Spleen (tissue), 11 donors: ENCODE data around the gene PSMA6. TPM values are rescaled to one million over a fixed set of nuclear protein-coding genes. Genes with fewer than 3 reads are reported as not detected.

Experiments
- DNase-seq: peaks from one replicate; pipeline ENCODE4 v3.0.0-alpha.2; 2020
- H3K27ac ChIP-seq, 8 donors: fragments of 200-600 bp; sonication (generic) in 7 of 8; 1 replicate in 4 of 8; 2 replicates in 4 of 8; pipeline versions ENCODE4 v1.5.0 to v1.8.0; 2016 to 2021; ENCODE audit warnings: inconsistent platforms in 4 of 8, mild to moderate bottlenecking in 4 of 8, moderate library complexity in 1 of 8
- H3K27me3 ChIP-seq, 7 donors: fragments of 200-600 bp; sonication (generic) in 6 of 7; replicated peaks in 1 of 7; 1 replicate in 4 of 7; 2 replicates in 3 of 7; pipeline versions ENCODE4 v1.5.0 to v1.8.0; 2016 to 2021; ENCODE audit warnings: inconsistent platforms in 3 of 7, mild to moderate bottlenecking in 1 of 7
- H3K36me3 ChIP-seq, 6 donors: fragments of 200-600 bp; sonication (generic) in 5 of 6; 1 replicate in 4 of 6; 2 replicates in 2 of 6; pipeline versions ENCODE4 v1.5.0 to v1.8.0; 2016 to 2021; ENCODE audit warnings: inconsistent platforms in 2 of 6
- H3K4me1 ChIP-seq, 6 donors: fragments of 200-600 bp; sonication (generic) in 5 of 6; 1 replicate in 3 of 6; 2 replicates in 3 of 6; pipeline versions ENCODE4 v1.5.0 to v1.8.0; 2016 to 2021; ENCODE audit warnings: inconsistent platforms in 3 of 6
- H3K4me3 ChIP-seq, 8 donors: fragments of 200-600 bp; sonication (generic) in 7 of 8; 1 replicate in 4 of 8; 2 replicates in 4 of 8; pipeline versions ENCODE4 v1.5.0 to v1.8.0; 2016 to 2021; ENCODE audit warnings: inconsistent platforms in 4 of 8, mild to moderate bottlenecking in 4 of 8, moderate library complexity in 2 of 8
- H3K9me3 ChIP-seq, 8 donors: fragments of 200-600 bp; sonication (generic) in 7 of 8; 1 replicate in 4 of 8; 2 replicates in 4 of 8; pipeline versions ENCODE4 v1.5.0 to v1.8.0; 2016 to 2021; ENCODE audit warnings: inconsistent platforms in 4 of 8
- POLR2A ChIP-seq, 3 donors: fragments of 450-650 bp; IDR thresholded peaks; one replicate each; pipeline ENCODE4 v1.5.1; 2017; ENCODE audit warnings: antibody characterized with exemption in 3 of 3, mild to moderate bottlenecking in 1 of 3
- POLR2AphosphoS5 ChIP-seq, 3 donors: sonication (generic); formaldehyde crosslinking; IDR thresholded peaks; one replicate each; pipeline ENCODE4 v1.5.1; 2017; ENCODE audit warnings: antibody characterized with exemption in 3 of 3
- WGBS, 5 donors: extraction: QIAGEN DNeasy Blood & Tissue Kit in 3 of 5; methylation state at CpG; one replicate each; pipeline versions ENCODE4 v1.1.5 to v1.1.7; 2013 to 2018; 5-methylcytosine and 5-hydroxymethylcytosine counted together
- intact Hi-C: fragments of 100-400 bp; cut with DNase I; formaldehyde crosslinking; loops from one replicate; pipeline ENCODE4 v1.15.0; 2023; ENCODE audit warnings: low total_unique reads
- polyA plus RNA-seq, 3 donors: library from polyadenylated mRNA; stranded (reverse); fragments of 200-250 nt; gene quantifications; one replicate each; pipeline ENCODE4 v1.2.1, GENCODE V29; 2013
- total RNA-seq, 7 donors: library from RNA; depleted of rRNA in 3 of 7; stranded (reverse); fragments of >200 nt in 3 of 7; fragmentation: NEBNext Ultra II Directional in 4 of 7; extraction: Animal tissue kit (Norgen Biotek cat#: 25700) in 4 of 7; gene quantifications; one replicate each; pipeline versions ENCODE4 v1.1.0 to v1.2.1, GENCODE V29; 2016 to 2021
- TF ChIP-seq, protein P1 (sequence below), 11 experiments: fragments of 200-600 bp in 7 of 11; fragments of 450-650 bp in 4 of 11; sonication (generic) in 4 of 11; IDR thresholded peaks in 8 of 11; conservative IDR thresholded peaks in 3 of 11; 1 replicate in 7 of 11; 2 replicates in 4 of 11; pipeline versions ENCODE4 v1.4.0 to v1.8.0; 2016 to 2021; ENCODE audit warnings: antibody characterized with exemption in 11 of 11, inconsistent platforms in 4 of 11, mild to moderate bottlenecking in 1 of 11
- donor health status: healthy with polysubstance abuse.
- donor health status: DM: no; HTN: no; CAD: no; lungs with moderate emphysema.
- donor health status: DM: no; HTN: no; CAD: no.
- donor health status: Bipolar disorder and iron deficiency.
- donor health status: healthy.
- donor health status: DM: no; HTN: no; CAD: no.
- donor health status: DM: yes; HTN: yes; CAD: no.

The PSMA6 gene
- total and polyA plus RNA-seq, 10 donors: 108 to 185 (median 131) TPM

DNA sequence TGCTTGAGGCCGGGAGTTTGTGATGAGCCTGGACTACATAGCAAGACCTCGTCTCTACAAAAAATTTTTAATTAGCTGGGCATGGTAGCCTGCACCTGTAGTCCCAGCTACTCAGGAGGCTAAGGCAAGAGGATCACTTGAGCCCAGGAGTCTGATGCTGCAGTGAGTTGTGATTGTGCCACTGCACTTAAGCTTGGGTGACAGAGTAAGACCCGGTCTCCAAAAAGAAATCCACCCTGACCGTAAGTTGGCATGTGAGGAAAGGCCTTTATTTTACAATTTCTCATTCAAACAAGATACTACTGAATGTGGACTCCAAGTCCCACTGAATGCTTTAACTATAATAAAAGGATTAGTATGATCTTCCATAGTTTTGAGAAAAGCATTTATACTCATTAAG lies 27.3 kb downstream of the PSMA6 start:
- Histone ChIP-seq H3K4me3 (no peak overlapping the region), H3K27me3 (no peaks in the 10 kb centered on the region), H3K9me3 (no peaks in the 10 kb centered on the region), H3K36me3 (peaks cover 11 to 56% (median 43%) of the 10 kb centered on the region in 6 donors), H3K4me1 (peaks cover 0 to 7% (median 5%) of the 10 kb centered on the region in 6 donors), H3K27ac (peak overlapping the region in 1 of 8 donors; percentile 14)
- intact Hi-C loops: no loop called here
- WGBS, 5 donors: 91 to 95% (median 94%) methylated on average over 4 of the region's 4 CpGs
- no peak for DNase-seq
- TF ChIP-seq, protein P1, sequence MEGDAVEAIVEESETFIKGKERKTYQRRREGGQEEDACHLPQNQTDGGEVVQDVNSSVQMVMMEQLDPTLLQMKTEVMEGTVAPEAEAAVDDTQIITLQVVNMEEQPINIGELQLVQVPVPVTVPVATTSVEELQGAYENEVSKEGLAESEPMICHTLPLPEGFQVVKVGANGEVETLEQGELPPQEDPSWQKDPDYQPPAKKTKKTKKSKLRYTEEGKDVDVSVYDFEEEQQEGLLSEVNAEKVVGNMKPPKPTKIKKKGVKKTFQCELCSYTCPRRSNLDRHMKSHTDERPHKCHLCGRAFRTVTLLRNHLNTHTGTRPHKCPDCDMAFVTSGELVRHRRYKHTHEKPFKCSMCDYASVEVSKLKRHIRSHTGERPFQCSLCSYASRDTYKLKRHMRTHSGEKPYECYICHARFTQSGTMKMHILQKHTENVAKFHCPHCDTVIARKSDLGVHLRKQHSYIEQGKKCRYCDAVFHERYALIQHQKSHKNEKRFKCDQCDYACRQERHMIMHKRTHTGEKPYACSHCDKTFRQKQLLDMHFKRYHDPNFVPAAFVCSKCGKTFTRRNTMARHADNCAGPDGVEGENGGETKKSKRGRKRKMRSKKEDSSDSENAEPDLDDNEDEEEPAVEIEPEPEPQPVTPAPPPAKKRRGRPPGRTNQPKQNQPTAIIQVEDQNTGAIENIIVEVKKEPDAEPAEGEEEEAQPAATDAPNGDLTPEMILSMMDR (IDR thresholded peaks at IDR 0.05 in 8 of 11, conservative IDR thresholded peaks at IDR 0.05 in 3 of 11): no peak
- TF ChIP-seq POLR2AphosphoS5 (IDR thresholded peaks at IDR 0.05) (no peak), POLR2A (IDR thresholded peaks at IDR 0.05) (no peak)

DNA sequence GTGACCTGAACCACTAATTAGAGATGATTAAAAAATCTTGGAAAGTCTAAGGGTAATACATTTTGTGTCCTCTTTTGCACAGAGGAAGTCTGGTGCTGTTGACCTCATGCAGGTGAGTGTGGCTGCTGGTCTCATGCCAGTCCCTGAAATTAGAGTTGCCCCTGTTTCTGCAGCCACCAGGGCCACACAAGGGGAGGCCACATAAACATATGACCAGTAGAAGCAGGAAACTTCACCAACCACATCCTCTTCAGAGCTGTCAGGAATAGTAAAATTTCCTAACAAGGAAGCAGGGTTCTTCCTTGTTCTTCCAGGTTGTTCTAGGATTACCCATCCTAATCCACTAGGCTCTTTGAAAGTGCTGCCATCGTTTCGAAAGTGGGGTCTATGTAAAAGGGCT lies 28.3 kb downstream of the PSMA6 start:
- intact Hi-C loops: no loop called here
- no peak overlapping the region for H3K4me3 ChIP-seq
- WGBS, 5 donors: 53 to 77% (median 68%) methylated on average over 2 of the region's 2 CpGs
- H3K27me3 ChIP-seq: no peaks in the 10 kb centered on the region
- no peaks in the 10 kb centered on the region for H3K9me3 ChIP-seq
- H3K4me1 ChIP-seq: peaks cover 0 to 7% (median 5%) of the 10 kb centered on the region in 6 donors
- peak overlapping the region in 2 of 8 donors; percentile 6 to 26 for H3K27ac ChIP-seq
- DNase-seq: no peak
- peaks cover 11 to 47% (median 35%) of the 10 kb centered on the region in 6 donors for H3K36me3 ChIP-seq
- no peak for TF ChIP-seq POLR2AphosphoS5 (IDR thresholded peaks at IDR 0.05)
- TF ChIP-seq, protein P1 (IDR thresholded peaks at IDR 0.05 in 8 of 11, conservative IDR thresholded peaks at IDR 0.05 in 3 of 11): no peak
- no peak for TF ChIP-seq POLR2A (IDR thresholded peaks at IDR 0.05)

DNA sequence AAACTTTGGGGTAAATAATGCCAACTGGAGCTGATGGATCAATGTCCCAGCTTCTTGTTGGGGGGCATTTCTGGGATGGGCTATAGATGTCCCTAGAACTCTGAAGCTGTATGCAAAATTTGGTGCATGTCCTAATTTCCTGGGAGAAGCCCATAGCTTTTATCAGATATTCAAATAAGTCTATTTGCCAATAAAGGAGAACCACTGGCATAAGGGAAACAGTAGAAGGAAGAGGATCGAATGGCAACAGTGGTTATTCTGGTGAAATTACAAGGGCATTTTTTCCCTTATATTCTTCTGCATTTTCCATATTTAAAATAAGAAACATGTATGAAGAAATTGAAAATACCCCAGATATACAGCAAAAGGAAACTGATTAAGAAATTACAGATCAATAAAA lies 34.2 kb downstream of the PSMA6 start:
- Histone ChIP-seq H3K27ac (no peak overlapping the region), H3K4me1 (peaks cover 0 to 2% (median 0%) of the 10 kb centered on the region in 6 donors), H3K9me3 (no peaks in the 10 kb centered on the region), H3K4me3 (no peak overlapping the region), H3K36me3 (no peaks in the 10 kb centered on the region), H3K27me3 (no peaks in the 10 kb centered on the region)
- WGBS, 5 donors: 35 to 91% (median 62%) methylated on average over 1 of the region's 1 CpG
- TF ChIP-seq POLR2A (IDR thresholded peaks at IDR 0.05) (no peak), POLR2AphosphoS5 (IDR thresholded peaks at IDR 0.05) (no peak)
- TF ChIP-seq, protein P1 (IDR thresholded peaks at IDR 0.05 in 8 of 11, conservative IDR thresholded peaks at IDR 0.05 in 3 of 11): no peak
- intact Hi-C loops: no loop called here
- no peak for DNase-seq

DNA sequence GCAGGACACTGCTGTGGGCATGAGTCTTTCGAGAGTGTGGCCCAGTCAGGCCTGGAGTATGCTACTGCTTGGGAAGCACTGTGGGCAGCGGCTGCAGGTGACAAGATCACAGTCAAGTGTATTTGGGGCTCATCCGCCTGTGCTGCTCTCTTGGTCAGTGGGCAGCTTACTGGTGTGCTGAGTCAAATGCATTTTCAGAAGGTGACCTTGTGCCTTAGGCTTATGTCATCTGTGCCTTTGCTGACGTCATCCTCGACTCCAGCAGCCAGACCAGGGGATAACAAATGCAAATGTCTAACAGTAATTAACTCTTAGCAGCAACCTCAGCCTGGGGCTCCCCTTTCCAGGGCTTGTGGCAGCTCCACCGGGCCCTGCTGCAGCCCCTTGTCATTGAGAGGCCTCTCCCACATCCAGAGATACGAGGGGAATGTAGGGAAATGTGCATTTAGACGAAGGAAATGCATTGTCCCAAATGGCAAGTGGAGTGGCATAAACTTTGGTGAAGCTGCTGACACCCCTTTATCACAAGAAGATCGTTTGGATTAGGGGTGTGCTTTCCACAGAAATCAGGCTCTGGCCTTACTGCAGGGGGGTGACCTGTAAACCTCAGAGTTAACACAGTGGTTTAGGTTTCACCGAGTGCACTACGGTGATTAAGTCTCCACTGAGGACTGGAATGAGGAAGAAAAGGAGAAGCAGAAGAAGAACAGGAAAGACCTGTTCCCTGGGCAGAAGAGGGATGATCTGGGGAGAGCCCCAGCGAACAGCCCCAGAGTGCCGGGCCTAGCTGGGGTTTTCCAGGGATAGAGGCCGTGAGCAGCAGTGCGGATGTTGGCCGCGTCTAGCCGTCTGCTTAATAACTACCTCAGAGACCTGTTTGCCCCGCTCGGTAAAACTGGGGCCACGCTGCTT lies 39.7 kb downstream of the PSMA6 start:
- Histone ChIP-seq H3K27me3 (no peaks in the 10 kb centered on the region), H3K4me3 (no peak overlapping the region), H3K27ac (peak overlapping the region in 5 of 8 donors; percentile 9 to 95 (median 90)), H3K36me3 (no peaks in the 10 kb centered on the region), H3K4me1 (peaks cover 36 to 57% (median 52%) of the 10 kb centered on the region in 6 donors), H3K9me3 (no peaks in the 10 kb centered on the region)
- no peak for DNase-seq
- 43 to 61% (median 55%) methylated on average over 19 to 21 of the region's 21 CpGs for WGBS, 5 donors
- TF ChIP-seq, protein P1 (IDR thresholded peaks at IDR 0.05 in 8 of 11, conservative IDR thresholded peaks at IDR 0.05 in 3 of 11): no peak
- TF ChIP-seq POLR2A (IDR thresholded peaks at IDR 0.05): no peak
- TF ChIP-seq POLR2AphosphoS5 (IDR thresholded peaks at IDR 0.05): no peak
- intact Hi-C loops: loop anchor here (10.0 kb wide), 1 partner anchor 73 kb away; the partner anchor contains the start of gene NFKBIA
